Measurements from ENCODE around the gene PCDHGA7. TPM values are rescaled to one million over a fixed set of nuclear protein-coding genes. Genes with fewer than 3 reads are reported as not detected.
A peak's percentile ranks its signal among the peaks of the same experiment; 100 is the strongest.

The PCDHGA7 gene
- total and polyA plus RNA-seq, 12 donors = 0.37 to 5.0 (median 1.6) TPM

GRCh38 chr5:141419074-141419880, 36.7 kb downstream of the PCDHGA7 start:
- Histone ChIP-seq H3K27ac (no peak overlapping the region), H3K4me1 (replicated peaks in 1 of 2) (no peaks in the 10 kb centered on the region), H3K27me3 (no peaks in the 10 kb centered on the region), H3K4me3 (peak overlapping the region in 1 of 4 donors; percentile 4), H3K9me3 (replicated peaks in 1 of 3) (peaks cover 0 to 75% (median 17%) of the 10 kb centered on the region in 3 donors), H3K36me3 (replicated peaks in 1 of 2) (no peaks in the 10 kb centered on the region)
- 24 to 44% (median 28%) methylated on average over 38 to 74 of the region's 74 CpGs for WGBS, 4 donors
- TF ChIP-seq POLR2A (IDR thresholded peaks at IDR 0.05) = no peak
- no peak for TF ChIP-seq CTCF (IDR thresholded peaks at IDR 0.05)
- DNase-seq = no peak
- intact Hi-C loops (cut with DNase I) = loop anchor here (10.0 kb wide), 4 partner anchors 104 to 194 kb away; partner anchors contain the start of gene PCDHB14 (in 1 of the 2)

GRCh38 chr5:141420855-141421488, 38.4 kb downstream of the PCDHGA7 start, which contains the start of gene PCDHGA11:
PCDHGA11 (plus strand) TSS chr5:141421051; CDS start chr5:141421228, 177 bp downstream.
- peaks cover 0 to 86% (median 26%) of the 10 kb centered on the region in 3 donors for H3K9me3 ChIP-seq (replicated peaks in 1 of 3)
- H3K4me1 ChIP-seq (replicated peaks in 1 of 2) = no peaks in the 10 kb centered on the region
- no peak for TF ChIP-seq POLR2A (IDR thresholded peaks at IDR 0.05)
- peak in 5 of 6 experiments; percentile 15 to 41 (median 37) for TF ChIP-seq CTCF (IDR thresholded peaks at IDR 0.05)
- no peak within 1 kb of the TSS for H3K27ac ChIP-seq
- intact Hi-C loops (cut with DNase I) = loop anchor here in 1 of 2 donors (10.0 kb wide), 1 partner anchor 104 kb away; no protein-coding TSS in a partner anchor
- H3K4me3 ChIP-seq = peak within 1 kb of the TSS in 1 of 4 donors; percentile 40
- H3K27me3 ChIP-seq = no peaks in the 10 kb centered on the region
- 8 to 13% (median 10%) methylated on average over 30 to 42 of the region's 42 CpGs for WGBS, 4 donors
- H3K36me3 ChIP-seq (replicated peaks in 1 of 2) = no peaks in the 10 kb centered on the region
- peak in 1 of 7 donors; percentile 31 for DNase-seq

GRCh38 chr5:141421489-141421855, 38.9 kb downstream of the PCDHGA7 start:
- 7 to 8% (median 7%) methylated on average over 10 to 13 of the region's 13 CpGs for WGBS, 4 donors
- no peak for DNase-seq
- no peak overlapping the region for H3K27ac ChIP-seq
- no peaks in the 10 kb centered on the region for H3K4me1 ChIP-seq (replicated peaks in 1 of 2)
- TF ChIP-seq CTCF (IDR thresholded peaks at IDR 0.05) (no peak), POLR2A (IDR thresholded peaks at IDR 0.05) (no peak)
- peaks cover 0 to 86% (median 26%) of the 10 kb centered on the region in 3 donors for H3K9me3 ChIP-seq (replicated peaks in 1 of 3)
- H3K27me3 ChIP-seq = no peaks in the 10 kb centered on the region
- peak overlapping the region in 1 of 4 donors; percentile 40 for H3K4me3 ChIP-seq
- no peaks in the 10 kb centered on the region for H3K36me3 ChIP-seq (replicated peaks in 1 of 2)
- intact Hi-C loops (cut with DNase I) = loop anchor here in 1 of 2 donors (10.0 kb wide), 1 partner anchor 103 kb away; no protein-coding TSS in a partner anchor

- Histone ChIP-seq H3K27me3 (no peaks in the 10 kb centered on the region), H3K27ac (no peak overlapping the region), H3K9me3 (replicated peaks in 1 of 3) (peaks cover 0 to 96% (median 26%) of the 10 kb centered on the region in 3 donors), H3K36me3 (replicated peaks in 1 of 2) (no peaks in the 10 kb centered on the region), H3K4me1 (replicated peaks in 1 of 2) (no peaks in the 10 kb centered on the region), H3K4me3 (no peak overlapping the region)
- intact Hi-C loops (cut with DNase I) = loop anchor here in 1 of 2 donors (10.0 kb wide), 1 partner anchor 102 kb away; no protein-coding TSS in a partner anchor
- no peak for DNase-seq
- TF ChIP-seq POLR2A (IDR thresholded peaks at IDR 0.05) (no peak), CTCF (IDR thresholded peaks at IDR 0.05) (no peak)
- 17 to 28% (median 20%) methylated on average over 1 to 42 of the region's 42 CpGs for WGBS, 4 donors
Observed at GRCh38 chr5:141422742-141423291, 40.3 kb downstream of the PCDHGA7 start.
